NCI-H526 treated with DMSO at 0.1 percent for 48 hours (cell line): ENCODE measurements around the gene CRACR2A.

ENCODE experiments used
- DNase-seq: peaks from one replicate; lab custom pipeline; 2025; lab: John Stamatoyannopoulos, UW

CRACR2A gene

GRCh38 chr12:3752741-3753486, at the start of gene CRACR2A:
Gene CRACR2A (minus strand): TSS chr12:3753109. CDS start chr12:3696999, 56,110 bp downstream.
- DNase-seq: peak; percentile 35

DNA sequence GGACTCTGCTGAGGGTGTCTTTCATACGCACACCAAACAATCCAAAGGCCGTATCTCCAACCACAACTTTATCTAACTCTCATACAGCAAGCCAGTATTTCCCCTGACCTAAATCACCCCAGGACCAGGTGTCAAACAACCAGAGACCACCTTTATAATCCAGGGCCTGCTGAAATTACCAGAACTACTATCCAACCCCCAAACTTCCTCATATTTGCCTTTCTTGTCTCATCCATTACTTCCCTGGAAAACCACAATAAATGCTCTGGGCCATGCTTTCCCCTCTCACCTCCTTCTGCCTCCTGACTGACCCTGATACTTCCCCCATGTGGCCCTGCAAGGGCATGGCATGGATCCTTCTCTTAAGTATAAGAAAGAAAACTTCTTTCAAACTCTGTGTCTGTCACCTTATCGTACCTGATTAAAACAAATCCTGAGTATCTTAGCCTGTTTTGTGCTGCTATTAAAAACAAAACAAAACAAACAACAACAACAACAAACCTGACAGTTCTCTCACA, 44.7 kb upstream of the CRACR2A start:
- no peak for DNase-seq

- DNase-seq: peak; percentile 58
These were observed 42.7 kb upstream of the CRACR2A start for GRCh38 chr12:3795492-3796133.

DNA sequence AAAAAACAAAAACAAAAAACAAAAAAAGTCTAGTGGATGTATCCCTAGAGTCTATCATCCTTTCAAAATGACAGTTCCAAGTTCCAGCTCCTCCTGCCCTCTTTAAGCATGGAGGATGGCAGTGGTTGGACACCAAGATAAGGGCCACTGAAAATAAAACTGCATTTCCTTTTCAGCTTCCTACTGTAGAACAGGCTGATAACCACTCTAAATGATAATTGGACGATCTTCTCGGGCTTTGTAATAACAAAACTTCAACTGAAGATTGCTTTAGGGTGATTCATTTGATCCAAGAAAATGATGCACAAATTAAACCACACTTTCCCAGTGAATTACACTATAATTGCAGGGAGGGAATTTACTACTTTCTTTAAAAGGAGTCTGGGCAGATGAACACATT, 42.2 kb upstream of the CRACR2A start:
- DNase-seq: no peak

- no peak for DNase-seq
These were observed 39.8 kb upstream of the CRACR2A start for GRCh38 chr12:3792623-3793288.

- no peak for DNase-seq
These were observed 38.5 kb upstream of the CRACR2A start for GRCh38 chr12:3791256-3791874.

- no peak for DNase-seq
These were observed 37.7 kb upstream of the CRACR2A start for GRCh38 chr12:3790642-3791041.

DNA sequence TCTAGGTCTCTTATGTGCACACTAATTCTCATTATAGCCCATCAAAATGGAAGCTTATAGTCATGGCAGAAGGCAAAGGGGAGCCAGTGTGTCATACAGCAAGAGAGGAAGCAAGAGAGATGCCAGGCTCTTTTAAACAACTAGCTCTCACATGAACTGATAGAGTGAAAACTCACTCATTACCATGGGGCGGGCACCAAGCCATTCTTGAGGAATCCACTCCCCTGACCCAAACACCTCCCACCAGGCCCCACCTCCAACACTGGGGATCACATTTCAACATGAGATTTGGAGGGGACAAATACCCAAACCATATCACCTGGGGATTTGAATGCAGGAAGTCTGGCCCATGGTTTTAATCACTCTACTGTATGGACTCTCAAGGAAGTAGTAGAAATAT, 36.9 kb upstream of the CRACR2A start:
- DNase-seq: no peak

GRCh38 chr12:3777206-3777809, 24.4 kb upstream of the CRACR2A start:
- peak; percentile 31 for DNase-seq

GRCh38 chr12:3775385-3776035, 22.6 kb upstream of the CRACR2A start:
- no peak for DNase-seq

DNA sequence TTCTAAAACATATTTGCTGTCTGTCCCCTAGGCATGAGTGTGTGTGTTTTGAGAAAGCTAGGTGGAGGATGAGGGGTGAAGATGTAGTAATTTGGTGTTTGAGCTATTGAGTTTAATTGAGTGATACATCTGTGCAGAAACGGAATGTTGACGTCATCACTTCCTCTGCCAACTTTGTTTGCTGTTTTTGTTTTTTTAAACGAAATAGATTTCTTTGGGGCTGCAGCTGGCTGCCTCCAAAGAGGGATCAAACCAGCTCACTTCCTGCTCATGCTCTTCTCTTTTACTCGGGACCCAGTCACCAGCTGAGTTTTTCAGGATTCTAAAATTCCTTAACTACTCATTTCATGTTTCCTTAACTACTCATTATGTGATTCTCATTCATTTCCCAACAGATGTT, 19.5 kb upstream of the CRACR2A start:
- DNase-seq: no peak

GRCh38 chr12:3771853-3772252, 18.9 kb upstream of the CRACR2A start:
- DNase-seq: no peak

GRCh38 chr12:3770891-3771290, 18.0 kb upstream of the CRACR2A start:
- DNase-seq: no peak

- DNase-seq: no peak
These were observed 16.1 kb upstream of the CRACR2A start for GRCh38 chr12:3768911-3769447.

DNA sequence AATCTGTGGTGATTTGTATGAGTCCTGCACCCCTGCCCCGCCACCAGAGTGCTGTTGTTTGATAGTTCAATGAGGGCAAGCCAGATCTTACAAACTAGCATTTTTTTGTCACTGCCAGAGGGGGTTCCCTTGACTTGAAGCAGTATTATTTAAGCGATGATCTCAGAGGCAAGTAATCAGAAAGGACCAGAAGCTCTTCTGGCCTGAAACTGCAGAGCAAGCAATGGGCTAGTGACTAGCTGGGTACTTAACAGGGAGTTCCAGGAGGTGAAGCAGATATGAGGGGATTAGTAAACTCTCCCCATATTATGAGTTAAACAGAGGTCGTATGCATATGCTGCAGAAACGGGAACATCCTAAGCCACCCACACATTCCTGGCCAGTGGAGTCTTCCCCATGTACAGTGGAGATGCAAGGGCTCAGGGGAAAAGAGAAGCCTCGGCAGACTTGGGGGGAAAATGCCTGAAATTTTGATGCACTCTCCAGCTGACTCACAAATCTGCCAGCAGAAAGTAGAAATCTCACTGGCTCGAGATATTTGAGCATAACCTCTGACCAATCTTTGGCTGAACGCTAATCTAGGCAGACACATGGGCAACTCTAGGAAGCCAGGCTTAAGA, 8.3 kb upstream of the CRACR2A start:
- no peak for DNase-seq

- DNase-seq: no peak
These were observed 7.0 kb upstream of the CRACR2A start for GRCh38 chr12:3759878-3760277.

DNA sequence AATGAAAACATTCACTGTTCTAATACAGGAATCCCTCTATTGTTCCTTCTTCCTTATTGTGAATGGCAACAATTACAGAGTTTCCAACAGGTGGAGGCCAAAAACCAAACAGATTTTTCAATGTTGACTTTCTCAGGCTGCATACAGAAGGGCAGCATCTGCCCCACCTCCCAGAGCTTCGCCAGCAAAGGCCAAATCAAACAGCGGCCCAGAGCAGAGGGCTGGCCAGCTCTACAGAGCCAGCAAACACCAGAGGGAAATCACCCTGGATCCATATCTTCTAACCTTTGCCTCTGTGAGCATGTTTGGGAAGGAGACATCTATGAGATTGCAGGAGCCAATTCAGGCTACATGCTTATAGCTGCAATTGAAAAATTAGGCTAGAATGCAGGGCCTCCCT, 4.4 kb upstream of the CRACR2A start:
- DNase-seq: no peak

DNA sequence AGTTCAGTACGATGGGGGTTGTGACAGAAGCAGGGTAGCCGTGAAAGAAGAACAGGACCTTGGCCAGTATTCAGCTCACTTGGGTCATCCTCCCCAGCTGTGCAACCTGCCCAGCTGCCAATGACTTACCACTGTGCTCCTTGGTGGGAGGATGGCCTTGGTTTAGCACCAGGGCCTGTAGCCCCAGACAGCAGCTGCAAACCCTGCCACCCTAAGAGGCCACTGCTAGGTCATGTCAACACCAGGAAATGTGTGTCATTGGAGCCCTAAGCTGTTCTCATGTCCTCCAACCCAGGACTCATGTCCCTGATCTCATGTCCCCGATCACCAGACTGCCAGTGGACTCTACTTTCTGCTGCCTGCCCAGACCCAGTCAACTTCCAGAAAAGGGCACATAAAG, 3.0 kb upstream of the CRACR2A start:
- DNase-seq: no peak

GRCh38 chr12:3753544-3754284, 805 bp upstream of the CRACR2A start:
- DNase-seq: no peak

DNA sequence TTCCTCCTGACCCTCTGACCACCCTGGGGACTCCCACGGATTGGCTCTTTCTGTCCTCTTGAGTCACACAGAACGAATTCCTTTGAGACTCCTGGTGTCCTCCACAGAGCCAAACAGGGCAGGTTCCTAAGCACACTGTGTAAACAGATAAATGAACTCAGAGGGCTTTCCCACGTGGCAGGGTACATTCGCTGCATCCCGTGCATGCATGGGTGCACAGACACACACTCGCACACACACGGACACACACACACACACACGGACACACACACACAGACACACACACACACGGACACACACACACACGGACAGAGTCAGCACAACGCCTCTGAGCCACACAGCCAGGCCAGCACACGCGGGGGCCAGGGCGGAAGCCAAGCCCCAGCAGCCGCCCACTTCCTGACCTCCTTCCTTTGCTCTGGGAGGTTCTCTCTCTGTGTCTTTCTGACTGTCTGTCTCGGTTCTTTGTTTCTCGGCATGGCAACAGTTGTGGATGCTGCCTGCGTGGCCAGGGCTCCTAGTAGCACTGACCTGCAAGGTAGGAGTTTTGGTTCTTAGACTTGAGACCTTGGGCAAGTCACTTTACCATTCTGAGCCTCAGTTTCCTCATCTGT, 706 bp downstream of the CRACR2A start:
- peak; percentile 33 for DNase-seq
